SK-N-SH treated with all-trans-retinoic acid at 6 μM for 48 hours (cell line): ENCODE measurements around the gene ETS1.

Source experiments
- ESRRG ChIP-seq: fragments of 250-450 bp; sonication (Bioruptor Pico); IDR thresholded peaks from 2 replicates; pipeline ENCODE4 v1.6.1; 2021; ENCODE audit warnings: mild to moderate bottlenecking
- TF ChIP-seq, protein P1 (sequence below): fragments of 250-450 bp; sonication (Bioruptor Pico); IDR thresholded peaks from 2 replicates; pipeline ENCODE4 v1.8.0; 2020; ENCODE audit warnings: mild to moderate bottlenecking, moderate library complexity, borderline replicate concordance

DNA sequence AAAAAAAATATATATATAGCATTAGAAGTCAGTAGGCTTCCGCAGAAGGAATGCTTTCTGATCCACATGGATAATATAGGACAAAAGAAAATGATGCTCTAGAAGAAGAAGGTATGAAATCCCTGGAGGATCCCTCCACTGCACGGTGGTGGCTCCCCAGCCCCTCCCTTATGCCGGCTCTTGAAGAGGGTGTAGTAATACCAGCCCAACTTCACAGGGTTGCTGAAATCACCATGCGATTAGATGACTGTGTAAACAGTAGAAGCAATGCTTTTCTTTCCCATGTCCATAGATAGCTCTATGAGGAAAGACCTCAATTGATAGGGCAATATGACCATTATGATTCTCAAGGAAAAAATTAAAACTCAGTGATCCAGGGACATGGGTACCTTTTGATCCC lies 3.2 kb upstream of the ETS1 start:
- TF ChIP-seq, protein P1, sequence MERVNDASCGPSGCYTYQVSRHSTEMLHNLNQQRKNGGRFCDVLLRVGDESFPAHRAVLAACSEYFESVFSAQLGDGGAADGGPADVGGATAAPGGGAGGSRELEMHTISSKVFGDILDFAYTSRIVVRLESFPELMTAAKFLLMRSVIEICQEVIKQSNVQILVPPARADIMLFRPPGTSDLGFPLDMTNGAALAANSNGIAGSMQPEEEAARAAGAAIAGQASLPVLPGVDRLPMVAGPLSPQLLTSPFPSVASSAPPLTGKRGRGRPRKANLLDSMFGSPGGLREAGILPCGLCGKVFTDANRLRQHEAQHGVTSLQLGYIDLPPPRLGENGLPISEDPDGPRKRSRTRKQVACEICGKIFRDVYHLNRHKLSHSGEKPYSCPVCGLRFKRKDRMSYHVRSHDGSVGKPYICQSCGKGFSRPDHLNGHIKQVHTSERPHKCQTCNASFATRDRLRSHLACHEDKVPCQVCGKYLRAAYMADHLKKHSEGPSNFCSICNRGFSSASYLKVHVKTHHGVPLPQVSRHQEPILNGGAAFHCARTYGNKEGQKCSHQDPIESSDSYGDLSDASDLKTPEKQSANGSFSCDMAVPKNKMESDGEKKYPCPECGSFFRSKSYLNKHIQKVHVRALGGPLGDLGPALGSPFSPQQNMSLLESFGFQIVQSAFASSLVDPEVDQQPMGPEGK (CRISPR knock-in tag) = no peak
- TF ChIP-seq ESRRG (CRISPR knock-in tag) = no peak
